ENCODE results near the gene NT5C3A.
"Not testable (repeated sequence)": the region's sequence is repeated elsewhere in the genome, so short reads cannot be mapped to it uniquely, and the experiment has no call there.

DNA sequence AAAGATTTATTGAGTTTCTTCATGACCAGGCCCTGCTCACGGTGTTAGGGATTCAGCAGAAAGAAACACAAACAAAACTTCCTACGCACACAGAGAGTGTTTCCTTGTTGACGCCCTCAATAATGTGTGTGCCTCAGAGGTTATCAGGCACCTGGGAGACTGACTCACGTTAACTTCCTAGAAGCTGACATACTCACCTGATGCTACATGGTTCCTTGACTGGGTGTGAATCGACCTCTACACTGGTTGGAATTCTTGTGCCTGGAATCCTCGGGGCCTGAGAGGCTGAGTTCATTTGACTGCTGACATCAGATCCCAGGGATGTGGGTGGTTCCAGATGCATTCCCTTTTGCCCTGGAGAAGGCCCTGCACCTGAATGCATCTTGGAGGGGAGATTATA, 69.8 kb downstream of the NT5C3A start:
- not testable (repeated sequence) for TF ChIP-seq ELF4 (CRISPR knock-in tag; IDR thresholded peaks at IDR 0.05; ENCODE audit: low read depth); TCF7 (CRISPR knock-in tag; IDR thresholded peaks at IDR 0.05; ENCODE audit: low read depth); SOX15 (CRISPR knock-in tag; IDR thresholded peaks at IDR 0.05); MYBL2 (CRISPR knock-in tag; IDR thresholded peaks at IDR 0.05); ZNF423 (CRISPR knock-in tag; IDR thresholded peaks at IDR 0.05); FOXK1 (CRISPR knock-in tag; IDR thresholded peaks at IDR 0.05)
- TF ChIP-seq, protein P1, sequence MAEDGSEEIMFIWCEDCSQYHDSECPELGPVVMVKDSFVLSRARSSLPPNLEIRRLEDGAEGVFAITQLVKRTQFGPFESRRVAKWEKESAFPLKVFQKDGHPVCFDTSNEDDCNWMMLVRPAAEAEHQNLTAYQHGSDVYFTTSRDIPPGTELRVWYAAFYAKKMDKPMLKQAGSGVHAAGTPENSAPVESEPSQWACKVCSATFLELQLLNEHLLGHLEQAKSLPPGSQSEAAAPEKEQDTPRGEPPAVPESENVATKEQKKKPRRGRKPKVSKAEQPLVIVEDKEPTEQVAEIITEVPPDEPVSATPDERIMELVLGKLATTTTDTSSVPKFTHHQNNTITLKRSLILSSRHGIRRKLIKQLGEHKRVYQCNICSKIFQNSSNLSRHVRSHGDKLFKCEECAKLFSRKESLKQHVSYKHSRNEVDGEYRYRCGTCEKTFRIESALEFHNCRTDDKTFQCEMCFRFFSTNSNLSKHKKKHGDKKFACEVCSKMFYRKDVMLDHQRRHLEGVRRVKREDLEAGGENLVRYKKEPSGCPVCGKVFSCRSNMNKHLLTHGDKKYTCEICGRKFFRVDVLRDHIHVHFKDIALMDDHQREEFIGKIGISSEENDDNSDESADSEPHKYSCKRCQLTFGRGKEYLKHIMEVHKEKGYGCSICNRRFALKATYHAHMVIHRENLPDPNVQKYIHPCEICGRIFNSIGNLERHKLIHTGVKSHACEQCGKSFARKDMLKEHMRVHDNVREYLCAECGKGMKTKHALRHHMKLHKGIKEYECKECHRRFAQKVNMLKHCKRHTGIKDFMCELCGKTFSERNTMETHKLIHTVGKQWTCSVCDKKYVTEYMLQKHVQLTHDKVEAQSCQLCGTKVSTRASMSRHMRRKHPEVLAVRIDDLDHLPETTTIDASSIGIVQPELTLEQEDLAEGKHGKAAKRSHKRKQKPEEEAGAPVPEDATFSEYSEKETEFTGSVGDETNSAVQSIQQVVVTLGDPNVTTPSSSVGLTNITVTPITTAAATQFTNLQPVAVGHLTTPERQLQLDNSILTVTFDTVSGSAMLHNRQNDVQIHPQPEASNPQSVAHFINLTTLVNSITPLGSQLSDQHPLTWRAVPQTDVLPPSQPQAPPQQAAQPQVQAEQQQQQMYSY (CRISPR knock-in tag; IDR thresholded peaks at IDR 0.05), result not testable (repeated sequence)
- TF ChIP-seq, protein P2, sequence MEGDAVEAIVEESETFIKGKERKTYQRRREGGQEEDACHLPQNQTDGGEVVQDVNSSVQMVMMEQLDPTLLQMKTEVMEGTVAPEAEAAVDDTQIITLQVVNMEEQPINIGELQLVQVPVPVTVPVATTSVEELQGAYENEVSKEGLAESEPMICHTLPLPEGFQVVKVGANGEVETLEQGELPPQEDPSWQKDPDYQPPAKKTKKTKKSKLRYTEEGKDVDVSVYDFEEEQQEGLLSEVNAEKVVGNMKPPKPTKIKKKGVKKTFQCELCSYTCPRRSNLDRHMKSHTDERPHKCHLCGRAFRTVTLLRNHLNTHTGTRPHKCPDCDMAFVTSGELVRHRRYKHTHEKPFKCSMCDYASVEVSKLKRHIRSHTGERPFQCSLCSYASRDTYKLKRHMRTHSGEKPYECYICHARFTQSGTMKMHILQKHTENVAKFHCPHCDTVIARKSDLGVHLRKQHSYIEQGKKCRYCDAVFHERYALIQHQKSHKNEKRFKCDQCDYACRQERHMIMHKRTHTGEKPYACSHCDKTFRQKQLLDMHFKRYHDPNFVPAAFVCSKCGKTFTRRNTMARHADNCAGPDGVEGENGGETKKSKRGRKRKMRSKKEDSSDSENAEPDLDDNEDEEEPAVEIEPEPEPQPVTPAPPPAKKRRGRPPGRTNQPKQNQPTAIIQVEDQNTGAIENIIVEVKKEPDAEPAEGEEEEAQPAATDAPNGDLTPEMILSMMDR (IDR thresholded peaks at IDR 0.05), result not testable (repeated sequence)
- TF ChIP-seq, protein P3, sequence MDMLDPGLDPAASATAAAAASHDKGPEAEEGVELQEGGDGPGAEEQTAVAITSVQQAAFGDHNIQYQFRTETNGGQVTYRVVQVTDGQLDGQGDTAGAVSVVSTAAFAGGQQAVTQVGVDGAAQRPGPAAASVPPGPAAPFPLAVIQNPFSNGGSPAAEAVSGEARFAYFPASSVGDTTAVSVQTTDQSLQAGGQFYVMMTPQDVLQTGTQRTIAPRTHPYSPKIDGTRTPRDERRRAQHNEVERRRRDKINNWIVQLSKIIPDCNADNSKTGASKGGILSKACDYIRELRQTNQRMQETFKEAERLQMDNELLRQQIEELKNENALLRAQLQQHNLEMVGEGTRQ (CRISPR knock-in tag; IDR thresholded peaks at IDR 0.05), result not testable (repeated sequence)
- TF ChIP-seq, protein P4, sequence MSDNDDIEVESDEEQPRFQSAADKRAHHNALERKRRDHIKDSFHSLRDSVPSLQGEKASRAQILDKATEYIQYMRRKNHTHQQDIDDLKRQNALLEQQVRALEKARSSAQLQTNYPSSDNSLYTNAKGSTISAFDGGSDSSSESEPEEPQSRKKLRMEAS (CRISPR knock-in tag; IDR thresholded peaks at IDR 0.05), result not testable (repeated sequence)

Data from WTC11 (cell line).